DND-41 (cell line): ENCODE measurements around the gene GDA.

ENCODE experiments used
- EZH2 ChIP-seq: IDR thresholded peaks from 3 replicates; pipeline ENCODE4 v1.6.1; 2012; ENCODE audit warnings: borderline replicate concordance, low read depth, mild to moderate bottlenecking, moderate library complexity, low read length, inconsistent platforms; ENCODE audit not compliant: severe bottlenecking
- TF ChIP-seq, protein P1 (sequence below): IDR thresholded peaks from 2 replicates; pipeline ENCODE4 v1.5.1; 2012; ENCODE audit warnings: borderline replicate concordance, low read length, moderate library complexity, mild to moderate bottlenecking; ENCODE audit not compliant: poor library complexity, severe bottlenecking; ENCODE audit errors: extremely low read depth

DNA sequence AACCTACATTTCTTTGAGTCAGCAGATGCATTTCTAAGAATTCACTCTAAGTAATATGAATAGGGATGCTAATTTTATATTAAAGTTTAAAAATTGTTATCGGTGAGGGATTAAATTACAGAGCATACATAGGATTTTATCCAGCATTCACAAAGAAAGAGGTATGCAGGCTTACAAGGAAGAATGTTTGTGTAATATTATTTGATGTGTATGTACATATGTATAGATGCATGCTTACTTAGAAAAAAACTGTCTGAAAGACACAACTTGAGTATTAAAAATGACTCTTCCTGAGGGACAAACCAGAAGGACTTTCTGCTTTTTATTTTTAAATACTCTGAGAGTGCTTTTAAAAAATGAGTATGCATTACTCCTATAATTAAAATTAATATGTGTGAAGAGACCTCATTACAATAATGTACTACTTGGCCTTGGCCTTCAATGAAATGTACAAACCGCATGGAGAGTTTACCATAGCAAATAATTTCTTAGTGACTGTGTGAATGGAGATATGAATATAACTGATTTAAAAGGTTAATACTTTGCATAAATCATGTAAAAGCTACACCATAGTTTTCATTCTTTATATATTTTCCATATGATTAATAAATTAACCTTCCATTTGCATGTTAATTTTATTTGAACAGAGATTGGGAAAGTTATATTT is 77.0 kb downstream of the GDA start:
- no peak for TF ChIP-seq EZH2
- TF ChIP-seq, protein P1, sequence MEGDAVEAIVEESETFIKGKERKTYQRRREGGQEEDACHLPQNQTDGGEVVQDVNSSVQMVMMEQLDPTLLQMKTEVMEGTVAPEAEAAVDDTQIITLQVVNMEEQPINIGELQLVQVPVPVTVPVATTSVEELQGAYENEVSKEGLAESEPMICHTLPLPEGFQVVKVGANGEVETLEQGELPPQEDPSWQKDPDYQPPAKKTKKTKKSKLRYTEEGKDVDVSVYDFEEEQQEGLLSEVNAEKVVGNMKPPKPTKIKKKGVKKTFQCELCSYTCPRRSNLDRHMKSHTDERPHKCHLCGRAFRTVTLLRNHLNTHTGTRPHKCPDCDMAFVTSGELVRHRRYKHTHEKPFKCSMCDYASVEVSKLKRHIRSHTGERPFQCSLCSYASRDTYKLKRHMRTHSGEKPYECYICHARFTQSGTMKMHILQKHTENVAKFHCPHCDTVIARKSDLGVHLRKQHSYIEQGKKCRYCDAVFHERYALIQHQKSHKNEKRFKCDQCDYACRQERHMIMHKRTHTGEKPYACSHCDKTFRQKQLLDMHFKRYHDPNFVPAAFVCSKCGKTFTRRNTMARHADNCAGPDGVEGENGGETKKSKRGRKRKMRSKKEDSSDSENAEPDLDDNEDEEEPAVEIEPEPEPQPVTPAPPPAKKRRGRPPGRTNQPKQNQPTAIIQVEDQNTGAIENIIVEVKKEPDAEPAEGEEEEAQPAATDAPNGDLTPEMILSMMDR = no peak
